Activated CD4-positive, alpha-beta T cell treated with anti-CD3 and anti-CD28 coated beads for 1 hour (primary cell): Measurements from ENCODE around the gene SPACA7.
"Not testable (repeated sequence)": the region's sequence is repeated elsewhere in the genome, so short reads cannot be mapped to it uniquely, and the experiment has no call there.

Source experiments
- DNase-seq: peaks from one replicate; pipeline ENCODE4 v3.0.0-alpha.2; 2020

SPACA7 gene

DNA sequence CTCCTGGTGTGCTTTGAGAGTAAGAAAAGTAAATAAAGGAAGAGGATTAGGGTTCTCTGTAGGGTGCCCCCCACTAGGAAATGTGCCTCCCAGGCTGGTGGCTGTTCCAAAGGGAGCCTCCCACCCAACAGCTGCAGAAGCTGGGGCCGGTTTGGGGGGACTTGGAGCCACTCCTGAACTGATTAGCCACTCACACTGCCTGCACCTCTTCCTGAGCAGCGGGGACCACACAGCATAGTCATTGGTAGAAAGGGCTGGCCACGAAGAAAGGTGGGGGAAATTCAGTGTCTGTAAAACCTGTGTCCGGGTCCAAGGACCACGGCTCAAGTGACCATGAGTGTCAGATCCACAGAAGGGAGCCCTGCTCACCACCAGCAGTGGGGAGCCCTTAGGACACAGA lies 55.6 kb downstream of the SPACA7 start:
- DNase-seq: no peak

DNA sequence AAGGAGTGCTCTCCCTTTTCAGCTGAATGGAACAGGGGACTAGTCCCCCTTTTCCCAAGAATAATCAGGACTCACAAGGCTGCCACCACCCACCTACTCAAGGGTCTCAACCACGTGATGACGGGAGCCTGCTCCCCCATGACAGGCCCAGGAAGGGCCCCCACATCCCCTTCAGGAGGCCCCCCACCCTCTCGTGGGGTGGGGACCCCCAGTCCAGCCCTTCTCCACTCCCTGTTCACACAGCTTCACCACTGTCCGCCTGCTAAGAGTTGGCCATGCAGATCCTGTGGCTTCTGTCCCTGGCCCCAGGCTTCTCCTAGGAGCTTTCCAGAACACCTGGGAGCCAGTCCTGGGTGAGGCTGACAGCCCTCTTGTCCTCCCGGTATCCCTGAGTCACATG lies 56.6 kb downstream of the SPACA7 start:
- DNase-seq: not testable (repeated sequence)

DNA sequence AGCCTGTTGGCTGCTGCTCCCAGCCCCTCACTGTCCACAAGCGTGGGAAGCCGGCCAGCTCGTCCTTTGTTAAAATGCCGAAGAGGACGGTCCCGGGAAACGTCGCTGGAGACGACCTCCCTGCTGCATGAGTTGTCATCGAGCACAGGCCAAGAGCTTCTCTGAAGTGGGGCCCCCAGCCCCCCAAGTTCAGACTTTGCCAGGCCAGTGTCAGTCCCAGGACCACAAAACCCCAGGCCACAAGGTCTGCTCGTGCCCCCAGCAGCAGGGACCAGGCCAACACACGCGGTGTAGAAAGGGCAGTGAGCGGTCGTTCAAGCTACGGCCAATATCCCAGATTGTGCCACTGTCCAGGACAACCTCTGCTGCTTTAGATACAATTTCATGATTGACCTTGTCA lies 57.4 kb downstream of the SPACA7 start:
- not testable (repeated sequence) for DNase-seq

DNA sequence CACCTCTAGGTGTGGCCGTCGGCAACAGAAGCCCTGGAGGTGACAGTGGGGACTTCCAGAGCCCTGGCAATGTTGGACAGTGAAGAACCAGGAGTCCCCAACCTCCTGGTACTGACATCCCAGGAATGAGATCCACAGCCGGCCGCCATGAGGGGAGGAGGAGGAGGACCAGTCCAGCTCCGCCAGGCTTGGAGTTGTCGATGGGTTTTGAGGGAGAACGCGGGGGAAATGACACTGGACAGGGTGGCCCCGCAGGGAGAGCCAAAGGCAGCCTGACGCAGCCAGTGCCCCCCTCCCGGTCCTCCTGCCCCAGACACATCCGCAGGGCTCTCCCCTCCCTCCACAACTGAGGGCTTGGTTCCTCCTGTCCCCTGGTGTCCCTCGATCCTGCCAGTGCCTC lies 57.9 kb downstream of the SPACA7 start:
- DNase-seq: no peak

DNA sequence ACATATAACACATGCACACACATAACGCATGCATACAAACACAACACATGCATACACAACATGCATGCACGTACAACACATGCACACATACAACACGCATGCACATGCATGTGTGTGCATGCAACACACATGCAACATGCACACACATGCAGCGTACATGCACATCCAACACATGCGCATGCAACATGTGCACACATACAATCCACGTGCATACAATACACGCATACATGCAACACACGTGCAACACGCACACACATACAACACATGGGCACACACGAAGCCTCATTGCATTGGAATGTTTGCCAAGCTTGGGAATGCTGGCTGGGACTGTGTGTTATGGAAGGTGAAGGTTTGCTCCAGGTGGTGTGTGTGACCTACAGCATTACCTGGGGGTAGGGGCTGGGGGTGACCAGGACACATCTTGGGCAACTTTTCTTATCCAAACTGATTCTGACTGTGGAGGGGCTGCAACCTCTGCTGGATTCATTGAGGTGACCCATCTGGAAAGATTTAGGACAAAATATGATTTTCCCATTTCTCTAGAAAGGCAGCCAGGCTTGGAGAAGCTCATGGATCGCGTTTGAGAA lies 58.9 kb downstream of the SPACA7 start:
- no peak for DNase-seq

DNA sequence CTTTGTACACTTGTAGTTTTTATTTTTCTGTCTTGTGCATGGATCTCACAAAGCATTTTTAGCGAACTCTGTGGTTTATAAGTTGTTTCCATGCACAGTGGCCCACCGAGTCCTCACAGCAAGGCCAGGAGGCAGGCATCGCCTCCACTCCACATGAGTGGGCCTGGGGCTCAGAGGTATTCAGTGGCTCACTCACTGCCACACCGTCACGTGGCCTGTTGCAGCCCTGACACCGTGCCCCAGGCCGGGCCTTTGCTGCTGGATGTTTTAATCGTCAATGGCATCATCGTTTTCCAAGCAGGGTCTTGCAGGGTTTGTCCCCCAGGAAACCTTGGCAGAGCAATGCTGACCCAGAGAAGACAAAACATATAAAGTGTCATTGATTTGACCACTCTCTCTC lies 59.8 kb downstream of the SPACA7 start:
- DNase-seq: no peak

DNA sequence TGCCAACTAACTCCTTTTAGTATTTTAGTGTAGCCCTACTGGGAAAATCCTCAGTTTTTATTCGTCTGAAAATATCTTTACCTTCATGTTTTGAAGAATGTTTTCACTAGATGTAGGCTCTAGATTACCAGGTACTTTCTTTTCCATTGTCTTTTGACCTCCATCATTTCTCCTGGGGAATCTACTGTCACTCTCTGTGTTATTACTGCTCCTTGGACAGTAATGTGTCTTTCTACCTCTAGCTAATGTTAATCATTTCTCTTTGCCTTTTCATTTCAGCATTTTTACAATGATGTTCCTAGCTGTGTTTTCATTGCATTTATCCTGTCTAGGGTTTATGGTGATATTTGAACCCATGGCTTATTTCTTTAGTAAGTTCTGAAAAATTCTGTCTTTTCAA lies 61.9 kb downstream of the SPACA7 start:
- DNase-seq: no peak

DNA sequence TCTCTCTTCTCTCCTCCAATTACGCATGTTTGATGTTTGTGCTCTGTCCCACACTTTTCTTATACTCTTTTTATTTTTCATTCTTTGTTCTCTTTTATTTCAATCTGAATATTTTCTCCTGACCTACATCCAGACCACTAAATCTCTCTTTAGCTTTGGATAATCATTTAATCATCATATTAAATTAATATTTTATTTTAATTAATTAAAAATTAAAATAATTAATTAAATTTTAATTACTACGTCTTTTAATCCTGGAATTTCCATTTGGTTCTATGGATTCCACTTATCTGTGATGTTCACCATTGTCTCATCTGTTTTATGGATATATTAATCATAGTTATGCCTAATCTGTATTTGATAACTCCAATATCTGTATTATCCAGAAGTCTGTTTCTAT lies 62.4 kb downstream of the SPACA7 start:
- no peak for DNase-seq

DNA sequence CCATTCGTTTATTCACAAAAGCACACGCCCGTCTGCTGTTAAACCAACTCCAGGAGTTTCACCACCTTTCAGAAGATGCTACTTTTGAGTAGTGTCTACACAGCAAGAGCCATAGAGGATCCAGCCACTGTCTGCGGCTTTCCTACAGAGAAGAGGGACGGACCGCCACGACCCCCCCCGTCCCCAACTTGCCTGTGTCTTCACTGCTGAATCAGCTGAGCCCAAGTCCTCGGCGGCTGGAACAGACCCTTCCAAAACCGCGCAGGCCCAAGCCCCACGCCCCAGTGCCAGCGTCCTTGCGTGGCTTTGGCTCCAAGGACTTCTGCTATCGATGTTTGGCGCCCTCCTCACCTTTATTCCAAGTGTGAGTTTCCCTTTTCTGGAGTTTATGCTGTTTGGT lies 65.1 kb downstream of the SPACA7 start:
- DNase-seq: no peak

DNA sequence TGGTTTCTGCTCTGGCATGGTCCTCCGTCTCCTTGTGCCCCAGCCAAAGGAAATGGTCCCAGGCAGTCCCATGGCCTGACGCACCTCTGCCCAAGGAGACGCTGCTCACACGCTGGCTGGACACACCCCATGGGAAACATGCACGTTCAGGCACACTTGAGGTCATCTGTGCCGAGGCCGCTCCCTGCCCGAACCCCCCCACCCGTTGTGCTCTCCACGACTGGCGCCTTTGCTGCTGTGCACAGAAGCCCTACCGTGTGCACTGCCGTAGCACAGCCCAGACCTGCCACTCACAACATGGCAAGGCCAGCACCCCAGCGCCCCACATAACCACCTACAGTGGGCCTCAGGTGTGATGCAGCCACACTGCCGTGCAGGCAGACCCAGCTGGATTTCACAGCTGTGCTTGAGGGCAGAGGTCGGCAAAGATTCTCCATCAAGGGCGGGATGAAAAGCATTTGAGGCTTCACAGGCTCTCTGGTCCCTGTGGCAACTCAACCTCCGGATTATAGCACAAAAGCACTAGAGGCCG lies 65.7 kb downstream of the SPACA7 start:
- DNase-seq: no peak

DNA sequence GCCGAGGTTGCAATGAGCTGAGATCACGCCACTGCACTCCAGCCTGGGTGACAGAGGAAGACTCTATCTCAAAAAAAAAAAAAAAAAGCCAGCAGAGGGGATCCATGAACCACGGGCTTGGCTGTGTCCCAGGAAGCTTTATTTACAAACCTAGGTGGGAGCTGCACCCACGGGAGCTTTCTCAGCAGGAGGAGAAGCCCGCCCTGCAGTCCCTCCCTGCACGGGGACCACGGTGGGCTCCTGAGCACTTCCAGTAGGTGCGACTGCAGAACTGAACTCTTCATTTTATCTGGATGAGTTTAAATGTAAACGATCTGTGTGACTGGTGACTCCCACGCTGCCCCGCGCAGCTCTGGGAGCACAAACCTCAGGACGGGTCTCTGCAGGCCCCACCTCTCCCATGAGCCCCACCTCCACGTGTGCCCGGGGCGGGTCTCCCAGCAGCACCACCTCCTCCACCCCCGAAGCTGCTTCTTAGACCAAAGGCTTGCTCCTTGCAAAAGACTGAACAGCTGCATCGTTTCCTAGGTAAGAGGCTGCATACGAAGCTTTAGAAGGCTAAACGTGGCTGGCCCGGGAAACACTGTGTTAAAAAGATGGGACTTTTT lies 66.4 kb downstream of the SPACA7 start:
- no peak for DNase-seq

DNA sequence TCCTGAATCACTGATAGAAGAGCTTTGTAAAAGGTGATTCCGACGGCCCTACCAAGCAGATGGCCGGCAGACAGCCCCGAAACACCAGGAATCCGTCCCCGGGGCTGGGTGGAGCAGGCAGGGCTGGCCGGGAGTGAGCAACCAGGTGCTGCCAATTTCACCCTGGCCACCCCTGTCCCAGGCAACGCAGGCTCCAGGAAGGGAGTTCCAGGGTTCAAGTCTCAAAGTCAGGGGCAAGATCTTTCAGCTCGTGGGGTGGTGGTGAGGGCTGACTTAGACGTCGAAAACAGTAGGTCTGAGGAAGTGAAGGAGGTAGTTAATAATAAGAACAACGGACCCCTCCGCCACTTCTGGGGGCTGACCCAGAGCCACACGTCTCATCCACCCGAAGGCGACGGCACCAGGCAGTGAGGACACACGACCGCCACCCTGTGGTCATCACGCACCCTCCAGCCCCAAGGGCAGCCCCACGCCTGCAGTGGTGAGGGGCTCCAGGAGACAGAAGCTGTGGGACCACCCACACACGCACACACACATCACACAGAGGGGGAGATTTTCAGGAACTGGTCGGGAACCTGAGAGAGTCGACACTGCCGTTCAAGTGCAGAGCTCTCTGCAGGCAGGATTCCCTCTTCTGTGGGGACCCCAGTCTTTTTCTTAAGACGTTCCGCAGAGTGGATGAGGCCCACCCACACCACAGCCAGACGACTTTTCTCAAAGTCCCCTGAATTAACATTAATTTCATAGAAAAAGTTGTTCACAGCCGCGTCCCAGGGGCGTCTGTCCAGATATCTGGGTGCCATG lies 67.2 kb downstream of the SPACA7 start:
- DNase-seq: no peak

DNA sequence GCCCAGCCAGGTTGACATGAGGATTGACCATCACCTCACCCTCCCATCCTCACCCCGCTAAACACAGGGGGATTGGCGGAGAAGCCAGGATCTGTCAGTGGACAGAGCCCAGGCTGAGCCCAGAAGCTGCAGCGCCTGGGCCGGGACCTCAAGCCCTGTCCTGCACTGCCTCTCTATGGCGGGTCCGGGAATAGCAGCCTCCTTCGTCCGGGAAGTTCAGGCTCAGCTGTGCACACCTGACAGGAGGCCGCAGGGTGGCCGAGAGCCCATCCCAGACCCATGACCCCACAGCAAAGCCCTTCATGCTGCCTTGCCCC lies 67.8 kb downstream of the SPACA7 start:
- no peak for DNase-seq

DNA sequence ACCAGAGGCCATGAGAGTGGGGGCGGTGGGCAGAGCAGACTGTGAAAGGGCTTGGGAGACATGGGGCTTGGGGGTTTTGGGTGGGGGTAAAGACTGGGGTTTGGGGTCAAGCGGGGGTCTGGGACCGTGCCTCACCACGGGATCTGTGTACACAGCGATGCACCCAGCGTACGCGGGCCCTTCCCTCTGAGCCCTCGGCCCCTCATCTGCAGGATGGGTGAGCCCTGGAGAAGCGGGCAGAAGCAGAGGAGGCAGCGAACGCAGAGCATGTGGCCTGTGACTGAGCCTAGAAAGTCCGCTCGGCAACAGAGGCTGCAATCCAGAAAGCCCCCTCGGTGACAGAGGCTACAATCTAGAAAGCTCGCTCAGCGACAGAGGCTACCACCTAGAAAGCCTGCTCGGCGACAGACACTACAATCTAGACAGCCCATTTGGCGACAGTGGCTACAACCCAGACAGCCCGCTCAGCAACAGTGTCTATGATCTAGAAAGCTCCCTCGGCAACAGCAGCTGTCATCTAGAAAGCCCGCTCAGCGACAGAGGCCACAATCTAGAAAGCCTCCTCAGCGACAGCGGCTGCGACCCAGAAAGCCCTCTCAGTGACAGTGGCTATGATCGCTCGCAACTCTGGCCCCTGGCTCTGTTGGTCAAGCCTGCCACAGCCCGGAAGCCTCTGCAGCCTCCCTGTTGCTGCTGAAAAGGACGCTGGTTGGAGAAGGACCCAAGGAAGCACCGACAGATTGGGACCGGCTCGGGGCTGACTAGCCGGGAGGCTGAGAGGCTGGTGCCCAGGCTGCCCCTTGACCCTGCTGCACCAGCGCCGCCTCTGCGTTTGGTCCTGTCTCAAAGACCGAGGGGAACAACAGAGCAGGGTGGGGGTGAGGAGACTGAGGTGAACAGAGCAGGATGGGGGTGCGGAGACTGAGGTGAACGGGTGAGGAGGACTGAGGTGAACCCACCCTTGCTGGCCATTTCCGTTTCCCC lies 68.6 kb downstream of the SPACA7 start:
- no peak for DNase-seq

DNA sequence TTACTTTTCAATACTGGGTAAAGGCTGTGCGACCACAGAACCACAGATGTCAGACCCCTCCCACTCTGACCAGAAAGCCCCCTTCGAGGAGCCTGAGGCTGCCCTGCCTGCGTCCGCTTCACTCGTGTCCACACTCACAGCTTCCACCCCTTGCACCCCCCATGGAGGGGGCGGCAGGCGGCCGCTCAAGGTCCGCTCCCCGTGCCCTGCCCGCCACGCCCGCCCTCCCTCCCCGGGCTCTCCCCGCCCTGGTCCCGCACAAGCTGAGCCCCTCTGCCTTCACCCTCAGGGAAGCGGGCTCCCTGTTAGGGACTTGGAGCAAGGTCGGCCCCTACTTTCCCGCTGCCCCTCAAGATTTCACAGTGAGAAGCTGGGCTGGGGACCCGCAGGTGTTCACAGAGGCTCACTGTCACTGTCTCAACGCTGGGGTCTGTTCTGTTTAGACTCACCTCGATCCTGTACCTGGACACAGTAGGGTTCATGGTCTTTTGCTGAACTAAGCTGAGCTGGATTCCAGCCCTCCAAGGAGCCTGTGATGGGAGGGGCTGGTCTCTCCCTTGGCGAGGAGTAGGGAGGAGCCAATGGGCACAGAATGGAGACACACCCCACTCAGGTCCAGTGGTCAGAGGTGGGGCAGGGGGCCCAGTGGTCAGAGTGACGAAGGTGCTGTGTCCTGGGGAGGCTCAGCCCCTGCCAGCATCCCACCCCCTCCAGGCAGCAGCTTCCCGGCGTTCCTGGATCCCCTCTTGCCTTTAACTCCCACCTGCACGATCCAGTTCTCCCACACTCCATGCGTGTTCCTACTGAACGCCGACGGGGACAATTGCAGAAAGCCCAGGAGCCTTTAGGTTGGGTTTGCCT lies 69.5 kb downstream of the SPACA7 start:
- no peak for DNase-seq

DNA sequence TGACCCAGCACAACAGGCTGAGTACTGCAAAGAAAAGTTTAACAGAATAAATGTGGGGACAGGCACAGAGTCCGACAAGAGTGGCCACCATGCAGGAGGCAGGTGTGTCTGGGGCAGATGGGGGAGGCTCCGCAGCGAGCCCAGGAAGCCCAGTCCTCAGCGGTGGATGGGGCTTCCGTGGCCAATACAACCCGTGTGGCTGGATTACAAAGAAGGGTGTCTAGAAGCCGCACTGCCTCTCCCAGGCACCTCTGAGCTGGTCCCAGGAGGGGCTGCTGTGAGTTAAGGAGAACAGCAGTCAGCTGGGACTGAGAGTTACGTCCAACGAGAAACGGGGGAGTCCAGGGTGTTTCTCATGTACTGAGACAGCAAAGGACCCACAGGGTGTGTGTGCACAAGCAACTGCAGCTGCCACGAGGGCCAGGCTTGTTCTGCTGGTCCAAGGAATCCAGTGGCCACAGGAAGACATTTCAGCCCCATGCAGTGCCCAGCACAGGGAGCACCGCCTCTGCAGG lies 70.2 kb downstream of the SPACA7 start:
- no peak for DNase-seq

DNA sequence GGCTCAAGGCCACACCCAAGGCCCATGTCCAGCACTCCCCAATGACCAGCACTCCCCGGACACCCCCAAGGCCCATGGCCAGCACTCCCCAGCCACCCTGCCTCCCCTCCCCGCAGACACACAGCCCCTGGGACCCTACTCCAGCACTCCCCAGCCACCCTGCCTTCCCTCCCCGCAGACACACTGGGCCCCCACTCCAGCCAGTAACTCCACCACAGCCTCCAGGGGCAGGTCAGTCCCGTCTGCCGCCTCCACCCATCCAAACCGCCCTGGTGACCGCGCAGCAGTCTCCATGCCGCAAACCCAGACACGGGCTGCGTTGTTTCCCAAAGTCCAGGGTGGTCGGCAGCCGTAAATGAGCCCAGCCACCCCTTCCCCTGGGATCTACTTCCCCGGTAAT lies 70.7 kb downstream of the SPACA7 start:
- DNase-seq: no peak

DNA sequence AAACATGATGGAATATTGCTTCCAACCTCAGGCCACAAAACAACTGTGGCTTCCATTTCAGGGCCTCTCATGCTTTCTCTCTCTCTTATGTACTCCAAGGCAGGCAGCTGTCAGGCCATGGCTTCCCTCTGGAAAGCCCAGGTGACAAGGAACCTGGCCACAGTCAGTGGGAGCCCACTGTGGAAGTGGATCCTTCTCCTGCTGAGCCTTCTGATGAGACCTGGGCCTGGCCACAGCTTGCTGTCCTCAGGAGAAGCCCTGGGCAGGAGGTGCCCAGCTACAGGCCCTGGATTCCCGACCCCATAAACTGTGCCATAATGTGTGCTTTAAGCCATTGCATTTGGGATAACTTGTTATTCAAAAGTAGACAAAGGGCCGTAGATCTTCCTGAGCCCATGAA lies 71.2 kb downstream of the SPACA7 start:
- DNase-seq: no peak

DNA sequence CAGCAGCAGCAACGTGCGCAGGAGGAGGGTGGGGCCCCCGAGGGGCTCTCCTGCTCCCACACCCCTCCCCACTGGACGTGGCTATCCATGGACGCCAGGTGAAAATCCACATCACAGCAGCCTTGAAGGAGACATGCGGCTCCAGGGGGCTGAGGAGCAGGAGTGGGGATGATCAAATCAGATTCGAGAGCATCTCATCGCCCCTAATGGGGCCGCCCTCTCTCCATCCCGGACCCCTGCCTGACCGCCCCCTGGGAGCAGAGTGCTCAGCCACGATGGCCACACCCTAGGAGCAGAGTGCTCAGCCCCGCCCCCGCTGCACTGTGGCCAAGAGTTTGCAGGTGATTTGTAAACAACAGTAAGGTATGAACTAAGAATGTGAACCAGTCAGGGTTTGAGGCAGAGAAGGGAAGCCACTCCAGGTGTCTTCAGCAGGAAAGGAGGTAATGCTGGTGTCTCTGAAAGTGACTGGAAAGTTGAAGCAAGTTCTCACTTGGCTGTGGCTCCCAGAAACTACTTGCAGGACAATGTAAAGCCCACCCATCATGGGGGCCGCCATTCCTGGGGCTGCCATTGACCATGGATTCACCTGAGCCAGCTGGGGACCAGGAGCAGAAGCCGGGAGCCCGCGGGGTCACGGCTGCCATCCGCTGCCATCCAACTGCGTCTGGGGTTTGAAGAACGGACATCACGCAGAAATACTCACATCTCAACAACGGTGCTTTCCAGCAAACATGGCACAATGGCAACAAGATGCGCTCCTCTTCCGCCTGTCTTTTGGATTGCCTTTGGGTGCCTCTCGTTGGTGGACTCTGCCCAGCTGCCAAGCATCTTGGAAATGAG lies 71.8 kb downstream of the SPACA7 start:
- DNase-seq: no peak

DNA sequence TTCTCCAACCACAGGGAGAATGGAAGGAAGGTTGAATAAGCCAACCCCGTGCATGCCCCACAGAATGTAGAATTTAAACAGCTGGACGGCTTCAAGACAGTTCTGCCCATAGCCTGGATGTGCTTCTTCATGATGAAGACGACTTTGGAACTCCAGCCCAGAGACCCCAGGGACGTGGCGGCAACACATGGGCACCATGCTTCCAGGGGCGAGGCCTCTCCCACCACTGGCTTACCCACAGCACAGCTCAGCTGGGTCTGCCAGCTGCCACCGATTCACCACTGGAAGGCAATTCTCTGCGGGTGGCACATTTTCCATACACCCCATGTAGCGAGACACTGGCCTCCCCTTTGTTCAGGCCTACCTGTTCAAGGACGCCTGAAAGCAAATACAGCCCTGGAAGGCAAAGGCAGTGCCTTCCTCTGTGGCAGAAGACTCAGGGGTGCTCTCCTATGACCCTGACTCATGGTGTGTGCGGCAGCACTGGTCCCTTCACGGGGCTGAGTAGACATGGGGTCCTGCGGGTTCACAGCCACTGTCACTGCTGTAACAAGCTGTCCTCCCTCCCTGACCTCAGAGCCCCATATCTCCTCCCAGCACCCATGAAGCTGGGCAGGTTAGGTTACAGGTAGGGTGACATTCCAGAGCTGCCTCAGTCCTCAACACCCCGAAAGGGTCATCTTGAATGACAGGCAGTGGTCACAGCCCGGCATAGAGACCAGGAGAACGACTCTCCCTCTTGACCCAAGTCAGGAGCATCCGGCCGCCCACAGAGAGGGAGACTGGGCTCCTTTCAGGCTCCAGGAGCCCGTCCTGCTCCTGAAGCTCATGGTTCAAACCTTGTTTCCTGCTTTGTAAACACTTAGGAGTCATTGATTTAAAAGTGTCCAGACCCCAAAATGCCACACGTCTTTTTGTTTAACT lies 72.7 kb downstream of the SPACA7 start:
- DNase-seq: no peak
